Measurements from ENCODE around the gene MTERF1.

The MTERF1 gene

DNA sequence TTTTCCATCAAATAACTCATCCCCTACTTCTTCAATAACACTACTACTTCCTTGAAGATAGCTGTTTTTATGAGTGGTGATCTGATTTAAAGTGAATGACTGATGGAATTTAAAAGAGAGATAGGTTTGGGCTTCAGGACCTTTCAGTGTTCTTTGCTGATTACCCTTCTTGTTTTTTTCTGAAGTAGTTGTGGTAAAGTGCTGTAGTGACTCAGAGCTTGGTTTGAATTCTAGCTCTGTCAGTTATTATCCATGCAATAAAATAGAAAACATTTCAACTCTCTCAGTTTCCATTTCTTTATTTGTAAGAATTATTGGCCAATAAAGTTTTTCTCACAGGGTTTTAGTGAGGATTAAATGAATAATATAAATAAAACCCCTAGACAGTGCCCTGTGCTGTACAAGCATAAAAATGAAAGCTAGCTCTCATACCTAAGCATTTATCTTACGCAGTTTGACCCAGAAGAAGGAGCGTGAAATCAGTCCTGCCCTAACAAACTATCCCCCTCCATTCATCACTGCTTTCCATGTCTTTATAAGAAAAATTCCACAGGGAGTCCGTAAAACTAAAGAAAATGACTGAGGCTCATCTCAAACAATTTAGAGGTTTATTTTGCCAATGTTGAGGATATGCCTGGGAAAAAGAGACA is 35.0 kb upstream of the MTERF1 start:
- Histone ChIP-seq H3F3A (ENCODE audit: low read depth) (no peaks in the 10 kb centered on the region), H3K4me2 (ENCODE audit: low read depth, low read length, poor library complexity, severe bottlenecking) (peak overlapping the region; percentile 20), H3K4me3 (ENCODE audit: low read length, poor library complexity, severe bottlenecking) (no peak overlapping the region), H3K36me3 (ENCODE audit: insufficient read depth, low read length) (no peaks in the 10 kb centered on the region), H3K4me1 (ENCODE audit: insufficient read depth, low read length, poor library complexity, severe bottlenecking) (peaks cover 17% of the 10 kb centered on the region), H3K79me2 (ENCODE audit: insufficient read depth, low read length) (no peaks in the 10 kb centered on the region), H2AFZ (ENCODE audit: low read length) (no peak overlapping the region; the same call in 1 of the 2 replicates), H3K9ac (ENCODE audit: low read depth, low read length, poor library complexity, severe bottlenecking) (peak overlapping the region; percentile 12), H3K9me3 (ENCODE audit: insufficient read depth, low read depth, low read length) (no peaks in the 10 kb centered on the region), H4K20me1 (ENCODE audit: insufficient read depth, low read length, poor library complexity, severe bottlenecking) (no peaks in the 10 kb centered on the region), H3K27me3 (ENCODE audit: insufficient read depth, low read length, poor library complexity, severe bottlenecking) (no peaks in the 10 kb centered on the region), H3K9me2 (replicated peaks; ENCODE audit: low read depth, low read length) (no peaks in the 10 kb centered on the region)
- TF ChIP-seq EZH2phosphoT487 (IDR thresholded peaks at IDR 0.05; ENCODE audit: borderline replicate concordance) = no peak
- TF ChIP-seq, protein P1, sequence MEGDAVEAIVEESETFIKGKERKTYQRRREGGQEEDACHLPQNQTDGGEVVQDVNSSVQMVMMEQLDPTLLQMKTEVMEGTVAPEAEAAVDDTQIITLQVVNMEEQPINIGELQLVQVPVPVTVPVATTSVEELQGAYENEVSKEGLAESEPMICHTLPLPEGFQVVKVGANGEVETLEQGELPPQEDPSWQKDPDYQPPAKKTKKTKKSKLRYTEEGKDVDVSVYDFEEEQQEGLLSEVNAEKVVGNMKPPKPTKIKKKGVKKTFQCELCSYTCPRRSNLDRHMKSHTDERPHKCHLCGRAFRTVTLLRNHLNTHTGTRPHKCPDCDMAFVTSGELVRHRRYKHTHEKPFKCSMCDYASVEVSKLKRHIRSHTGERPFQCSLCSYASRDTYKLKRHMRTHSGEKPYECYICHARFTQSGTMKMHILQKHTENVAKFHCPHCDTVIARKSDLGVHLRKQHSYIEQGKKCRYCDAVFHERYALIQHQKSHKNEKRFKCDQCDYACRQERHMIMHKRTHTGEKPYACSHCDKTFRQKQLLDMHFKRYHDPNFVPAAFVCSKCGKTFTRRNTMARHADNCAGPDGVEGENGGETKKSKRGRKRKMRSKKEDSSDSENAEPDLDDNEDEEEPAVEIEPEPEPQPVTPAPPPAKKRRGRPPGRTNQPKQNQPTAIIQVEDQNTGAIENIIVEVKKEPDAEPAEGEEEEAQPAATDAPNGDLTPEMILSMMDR (conservative IDR thresholded peaks at IDR 0.05; ENCODE audit: low read length) = no peak

DNA sequence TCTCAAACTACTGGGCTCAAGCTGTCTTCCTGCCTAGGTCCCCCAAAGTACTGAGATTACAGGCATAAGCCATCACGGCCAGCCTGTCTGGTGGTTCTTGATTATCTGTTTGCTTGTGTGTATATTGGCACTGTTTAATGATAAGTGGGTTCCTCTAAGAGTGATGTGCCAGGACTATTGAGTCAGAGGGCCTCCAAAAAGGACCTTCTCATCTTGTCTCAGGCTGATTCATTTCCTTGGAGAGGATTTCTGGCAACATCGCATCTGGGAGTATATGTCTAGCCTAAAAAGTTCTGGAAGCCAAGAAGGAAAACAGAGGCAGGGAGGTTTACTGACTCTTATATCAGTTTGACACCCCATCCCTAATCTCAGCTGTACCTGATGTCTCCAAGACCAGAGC is 33.1 kb upstream of the MTERF1 start:
- no peak overlapping the region for H3K9ac ChIP-seq (ENCODE audit: low read depth, low read length, poor library complexity, severe bottlenecking)
- H3K79me2 ChIP-seq (ENCODE audit: insufficient read depth, low read length) = no peaks in the 10 kb centered on the region
- no peak overlapping the region for H3K4me2 ChIP-seq (ENCODE audit: low read depth, low read length, poor library complexity, severe bottlenecking)
- H3K9me3 ChIP-seq (ENCODE audit: insufficient read depth, low read depth, low read length) = no peaks in the 10 kb centered on the region
- no peak overlapping the region for H3K4me3 ChIP-seq (ENCODE audit: low read length, poor library complexity, severe bottlenecking)
- no peaks in the 10 kb centered on the region for H3K36me3 ChIP-seq (ENCODE audit: insufficient read depth, low read length)
- peaks cover 17% of the 10 kb centered on the region for H3K4me1 ChIP-seq (ENCODE audit: insufficient read depth, low read length, poor library complexity, severe bottlenecking)
- H3K27me3 ChIP-seq (ENCODE audit: insufficient read depth, low read length, poor library complexity, severe bottlenecking) = no peaks in the 10 kb centered on the region
- no peaks in the 10 kb centered on the region for H3K9me2 ChIP-seq (replicated peaks; ENCODE audit: low read depth, low read length)
- peak overlapping the region; percentile 97; the same call in 1 of the 2 replicates for H2AFZ ChIP-seq (ENCODE audit: low read length)
- TF ChIP-seq EZH2phosphoT487 (IDR thresholded peaks at IDR 0.05; ENCODE audit: borderline replicate concordance) = no peak
- TF ChIP-seq, protein P1 (conservative IDR thresholded peaks at IDR 0.05; ENCODE audit: low read length) = no peak
- no peaks in the 10 kb centered on the region for H4K20me1 ChIP-seq (ENCODE audit: insufficient read depth, low read length, poor library complexity, severe bottlenecking)
- no peaks in the 10 kb centered on the region for H3F3A ChIP-seq (ENCODE audit: low read depth)

DNA sequence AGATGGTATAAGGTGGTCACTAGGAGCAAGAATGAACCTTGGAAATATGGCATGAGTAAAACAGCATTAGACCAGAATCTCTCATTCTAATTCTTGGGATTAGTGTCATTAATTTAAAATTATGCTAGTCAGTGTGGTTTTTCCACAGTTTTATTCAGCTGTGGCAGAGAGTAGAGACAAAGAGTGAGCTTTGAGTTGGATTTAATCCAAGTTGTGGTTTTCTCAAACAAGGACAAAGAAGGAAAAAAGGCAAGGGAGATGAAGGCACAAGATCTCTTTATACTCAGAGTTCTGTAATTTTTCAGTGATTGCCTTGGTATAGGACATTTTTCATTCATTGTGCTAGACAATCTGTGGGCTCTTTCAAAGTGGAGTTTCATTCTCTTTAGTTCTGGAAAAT is 32.0 kb upstream of the MTERF1 start:
- H3K9ac ChIP-seq (ENCODE audit: low read depth, low read length, poor library complexity, severe bottlenecking) = no peak overlapping the region
- H3K4me1 ChIP-seq (ENCODE audit: insufficient read depth, low read length, poor library complexity, severe bottlenecking) = peaks cover 17% of the 10 kb centered on the region
- no peaks in the 10 kb centered on the region for H4K20me1 ChIP-seq (ENCODE audit: insufficient read depth, low read length, poor library complexity, severe bottlenecking)
- H3K36me3 ChIP-seq (ENCODE audit: insufficient read depth, low read length) = no peaks in the 10 kb centered on the region
- no peak for TF ChIP-seq EZH2phosphoT487 (IDR thresholded peaks at IDR 0.05; ENCODE audit: borderline replicate concordance)
- TF ChIP-seq, protein P1 (conservative IDR thresholded peaks at IDR 0.05; ENCODE audit: low read length) = no peak
- H3K4me2 ChIP-seq (ENCODE audit: low read depth, low read length, poor library complexity, severe bottlenecking) = peak overlapping the region; percentile 62
- no peaks in the 10 kb centered on the region for H3K79me2 ChIP-seq (ENCODE audit: insufficient read depth, low read length)
- no peaks in the 10 kb centered on the region for H3K27me3 ChIP-seq (ENCODE audit: insufficient read depth, low read length, poor library complexity, severe bottlenecking)
- no peaks in the 10 kb centered on the region for H3F3A ChIP-seq (ENCODE audit: low read depth)
- no peaks in the 10 kb centered on the region for H3K9me3 ChIP-seq (ENCODE audit: insufficient read depth, low read depth, low read length)
- no peaks in the 10 kb centered on the region for H3K9me2 ChIP-seq (replicated peaks; ENCODE audit: low read depth, low read length)
- no peak overlapping the region for H3K4me3 ChIP-seq (ENCODE audit: low read length, poor library complexity, severe bottlenecking)
- peak overlapping the region; percentile 97 for H2AFZ ChIP-seq (ENCODE audit: low read length)
